Stomach (tissue), 4 donors: ENCODE results near the gene ZFP14.
"Not testable (repeated sequence)": the region's sequence is repeated elsewhere in the genome, so short reads cannot be mapped to it uniquely, and the experiment has no call there.

Experiments
- EP300 ChIP-seq: sonication (generic); formaldehyde crosslinking; IDR thresholded peaks from one replicate; pipeline ENCODE4 v1.6.1; 2017; ENCODE audit warnings: antibody characterized with exemption
- POLR2A ChIP-seq, 4 donors: fragments of 450-650 bp; IDR thresholded peaks; one replicate each; pipeline ENCODE4 v1.6.1; 2016; ENCODE audit warnings: antibody characterized with exemption in 4 of 4, control low read depth in 2 of 4, mild to moderate bottlenecking in 1 of 4, moderate library complexity in 1 of 4
- POLR2AphosphoS5 ChIP-seq, 3 donors: sonication (generic); formaldehyde crosslinking; IDR thresholded peaks; one replicate each; pipeline ENCODE4 v1.6.1; 2016; ENCODE audit warnings: antibody characterized with exemption in 3 of 3
- TF ChIP-seq, protein P1 (sequence below), 7 experiments: fragments of 450-650 bp in 4 of 7; fragments of 200-600 bp in 3 of 7; sonication (generic) in 3 of 7; IDR thresholded peaks; one replicate each; pipeline ENCODE4 v1.5.1; 2016 to 2019; ENCODE audit warnings: antibody characterized with exemption in 7 of 7, control low read depth in 2 of 7, mild to moderate bottlenecking in 1 of 7

DNA sequence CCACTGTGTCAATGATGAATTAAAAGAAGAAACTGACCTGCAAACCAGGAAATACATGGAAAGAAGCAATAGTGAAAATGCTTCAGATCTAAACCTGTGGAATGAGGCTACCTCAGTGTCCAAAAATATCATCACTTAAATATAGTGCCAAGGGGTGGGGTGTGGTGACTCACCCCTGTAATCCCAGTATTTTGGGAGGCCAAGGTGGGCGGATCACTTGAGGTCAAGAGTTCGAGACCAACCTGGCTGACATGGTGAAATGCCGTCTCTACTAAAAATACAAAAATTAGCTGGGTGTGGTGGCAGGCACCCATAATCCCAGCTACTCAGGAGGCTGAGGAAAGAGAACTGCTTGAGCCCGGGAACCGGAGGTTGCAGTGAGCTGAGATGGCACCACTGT lies 64.9 kb downstream of the ZFP14 start:
- TF ChIP-seq, protein P1, sequence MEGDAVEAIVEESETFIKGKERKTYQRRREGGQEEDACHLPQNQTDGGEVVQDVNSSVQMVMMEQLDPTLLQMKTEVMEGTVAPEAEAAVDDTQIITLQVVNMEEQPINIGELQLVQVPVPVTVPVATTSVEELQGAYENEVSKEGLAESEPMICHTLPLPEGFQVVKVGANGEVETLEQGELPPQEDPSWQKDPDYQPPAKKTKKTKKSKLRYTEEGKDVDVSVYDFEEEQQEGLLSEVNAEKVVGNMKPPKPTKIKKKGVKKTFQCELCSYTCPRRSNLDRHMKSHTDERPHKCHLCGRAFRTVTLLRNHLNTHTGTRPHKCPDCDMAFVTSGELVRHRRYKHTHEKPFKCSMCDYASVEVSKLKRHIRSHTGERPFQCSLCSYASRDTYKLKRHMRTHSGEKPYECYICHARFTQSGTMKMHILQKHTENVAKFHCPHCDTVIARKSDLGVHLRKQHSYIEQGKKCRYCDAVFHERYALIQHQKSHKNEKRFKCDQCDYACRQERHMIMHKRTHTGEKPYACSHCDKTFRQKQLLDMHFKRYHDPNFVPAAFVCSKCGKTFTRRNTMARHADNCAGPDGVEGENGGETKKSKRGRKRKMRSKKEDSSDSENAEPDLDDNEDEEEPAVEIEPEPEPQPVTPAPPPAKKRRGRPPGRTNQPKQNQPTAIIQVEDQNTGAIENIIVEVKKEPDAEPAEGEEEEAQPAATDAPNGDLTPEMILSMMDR (IDR thresholded peaks at IDR 0.05), result not testable (repeated sequence)
- TF ChIP-seq POLR2A (IDR thresholded peaks at IDR 0.05); POLR2AphosphoS5 (IDR thresholded peaks at IDR 0.05); EP300: not testable (repeated sequence)
